Fibroblast of mammary gland (primary cell): Measurements from ENCODE around the gene CDX2.

Experiments used
- DNase-seq: peaks from one replicate; pipeline ENCODE4 v3.0.0-alpha.2; 2010; ENCODE audit warnings: low read depth
- H3K4me3 ChIP-seq: 2 replicates; pipeline ENCODE4 v1.5.1; 2011; ENCODE audit warnings: low read depth, mild to moderate bottlenecking, low read length, moderate library complexity; ENCODE audit not compliant: control insufficient read depth
- CTCF ChIP-seq: conservative IDR thresholded peaks from 2 replicates; pipeline ENCODE4 v1.5.1; 2011; ENCODE audit warnings: low read depth, low read length, inconsistent platforms; ENCODE audit not compliant: control insufficient read depth, insufficient read depth

The CDX2 gene

DNA sequence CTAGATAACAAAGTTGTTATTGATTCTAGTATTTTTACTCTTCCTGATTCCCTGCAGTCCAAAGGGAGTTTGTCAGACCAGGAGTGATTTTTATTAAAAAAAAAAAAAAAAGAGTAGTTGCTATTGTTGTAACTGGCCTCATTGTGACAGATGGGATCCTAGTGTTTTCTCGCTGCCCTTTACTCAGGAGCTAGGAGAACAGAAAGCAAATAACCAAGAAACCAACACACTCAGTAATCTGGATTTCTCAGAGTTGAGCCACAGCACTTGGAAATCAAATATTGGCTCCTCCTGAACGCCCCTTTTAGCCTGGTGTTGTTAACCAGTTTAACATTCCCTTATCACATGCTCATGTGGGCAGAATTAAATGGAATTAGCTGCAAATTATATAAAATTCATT is 57.6 kb downstream of the CDX2 start:
- no peak for DNase-seq
- no peak overlapping the region for H3K4me3 ChIP-seq
- no peak for TF ChIP-seq CTCF
